HCEC 1CT (cell line): ENCODE data around the gene RELL1.
A peak's percentile ranks its signal among the peaks of the same experiment; 100 is the strongest.

Experiments used
- DNase-seq: peaks from one replicate; pipeline ENCODE4 v3.0.0-alpha.2; 2017

RELL1 gene

GRCh38 chr4:37664696-37665095 lies 21.5 kb downstream of the RELL1 start:
- no peak for DNase-seq

- no peak for DNase-seq
Observed at GRCh38 chr4:37663552-37663951, 22.6 kb downstream of the RELL1 start.

GRCh38 chr4:37662861-37663390 lies 23.2 kb downstream of the RELL1 start:
- no peak for DNase-seq

- no peak for DNase-seq
Observed at GRCh38 chr4:37662251-37662650, 23.9 kb downstream of the RELL1 start.

- DNase-seq, result peak; percentile 20
Observed at GRCh38 chr4:37661772-37662171, 24.4 kb downstream of the RELL1 start.

- DNase-seq, result no peak
Observed at GRCh38 chr4:37659696-37660095, 26.5 kb downstream of the RELL1 start.

- DNase-seq, result no peak
Observed at GRCh38 chr4:37656649-37657048, 29.5 kb downstream of the RELL1 start.

GRCh38 chr4:37653601-37654000 lies 32.6 kb downstream of the RELL1 start:
- peak; percentile 7 for DNase-seq

GRCh38 chr4:37652747-37653527 lies 33.2 kb downstream of the RELL1 start:
- DNase-seq, result no peak

GRCh38 chr4:37651781-37652377 lies 34.3 kb downstream of the RELL1 start:
- no peak for DNase-seq

GRCh38 chr4:37650481-37650880 lies 35.7 kb downstream of the RELL1 start:
- no peak for DNase-seq

- no peak for DNase-seq
Observed at GRCh38 chr4:37649268-37649667, 36.9 kb downstream of the RELL1 start.

GRCh38 chr4:37648084-37648817 lies 37.9 kb downstream of the RELL1 start:
- DNase-seq, result peak; percentile 91

- DNase-seq, result no peak
Observed at GRCh38 chr4:37646247-37646646, 39.9 kb downstream of the RELL1 start.

- no peak for DNase-seq
Observed at GRCh38 chr4:37645736-37646135, 40.4 kb downstream of the RELL1 start.

GRCh38 chr4:37644962-37645361 lies 41.2 kb downstream of the RELL1 start:
- DNase-seq, result peak; percentile 27

- no peak for DNase-seq
Observed at GRCh38 chr4:37641886-37642849, 44.0 kb downstream of the RELL1 start.

- no peak for DNase-seq
Observed at GRCh38 chr4:37641352-37641751, 44.8 kb downstream of the RELL1 start.

- no peak for DNase-seq
Observed at GRCh38 chr4:37639551-37640285, 46.5 kb downstream of the RELL1 start.

- DNase-seq, result no peak
Observed at GRCh38 chr4:37635155-37635554, 51.0 kb downstream of the RELL1 start.

GRCh38 chr4:37634180-37634579 lies 52.0 kb downstream of the RELL1 start:
- DNase-seq, result no peak

GRCh38 chr4:37632836-37633235 lies 53.3 kb downstream of the RELL1 start:
- DNase-seq, result no peak
